Measurements from ENCODE around the gene ATXN1. TPM values are rescaled to one million over a fixed set of nuclear protein-coding genes. Genes with fewer than 3 reads are reported as not detected.
"Not testable (repeated sequence)": the region's sequence is repeated elsewhere in the genome, so short reads cannot be mapped to it uniquely, and the experiment has no call there.

Gene ATXN1
- total RNA-seq, 4 donors from 2014 or later = 48.7 to 166 (median 105) TPM

DNA sequence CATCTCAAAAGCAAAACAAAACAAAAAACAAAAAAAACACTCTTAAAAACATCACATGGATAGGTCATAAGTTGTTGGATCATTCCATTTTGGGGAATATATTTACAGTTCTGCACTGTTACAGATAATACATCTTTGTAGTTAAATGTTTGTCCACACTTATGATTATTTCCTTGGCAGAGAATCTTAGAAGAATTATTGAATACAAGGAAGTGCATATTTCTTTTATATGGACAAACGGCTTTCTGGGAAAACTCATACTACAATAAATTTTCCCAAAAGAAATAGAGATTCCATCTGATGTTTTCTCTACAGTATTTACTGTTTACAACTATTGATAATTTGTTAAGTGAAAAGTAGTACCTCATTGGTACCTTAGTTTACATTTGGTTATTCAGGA, 489.1 kb downstream of the ATXN1 start:
- Histone ChIP-seq H3K36me3 (no peaks in the 10 kb centered on the region), H3K9me3 (no peaks in the 10 kb centered on the region), H3K27ac (no peak overlapping the region), H3K4me1 (peaks cover 0 to 9% (median 1%) of the 10 kb centered on the region in 4 donors), H3K27me3 (no peaks in the 10 kb centered on the region), H3K4me3 (no peak overlapping the region)
- no peak for DNase-seq
- TF ChIP-seq, protein P1, sequence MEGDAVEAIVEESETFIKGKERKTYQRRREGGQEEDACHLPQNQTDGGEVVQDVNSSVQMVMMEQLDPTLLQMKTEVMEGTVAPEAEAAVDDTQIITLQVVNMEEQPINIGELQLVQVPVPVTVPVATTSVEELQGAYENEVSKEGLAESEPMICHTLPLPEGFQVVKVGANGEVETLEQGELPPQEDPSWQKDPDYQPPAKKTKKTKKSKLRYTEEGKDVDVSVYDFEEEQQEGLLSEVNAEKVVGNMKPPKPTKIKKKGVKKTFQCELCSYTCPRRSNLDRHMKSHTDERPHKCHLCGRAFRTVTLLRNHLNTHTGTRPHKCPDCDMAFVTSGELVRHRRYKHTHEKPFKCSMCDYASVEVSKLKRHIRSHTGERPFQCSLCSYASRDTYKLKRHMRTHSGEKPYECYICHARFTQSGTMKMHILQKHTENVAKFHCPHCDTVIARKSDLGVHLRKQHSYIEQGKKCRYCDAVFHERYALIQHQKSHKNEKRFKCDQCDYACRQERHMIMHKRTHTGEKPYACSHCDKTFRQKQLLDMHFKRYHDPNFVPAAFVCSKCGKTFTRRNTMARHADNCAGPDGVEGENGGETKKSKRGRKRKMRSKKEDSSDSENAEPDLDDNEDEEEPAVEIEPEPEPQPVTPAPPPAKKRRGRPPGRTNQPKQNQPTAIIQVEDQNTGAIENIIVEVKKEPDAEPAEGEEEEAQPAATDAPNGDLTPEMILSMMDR (IDR thresholded peaks at IDR 0.05) = no peak
- TF ChIP-seq POLR2A (IDR thresholded peaks at IDR 0.05) (no peak), POLR2AphosphoS5 (IDR thresholded peaks at IDR 0.05) (no peak), EP300 (IDR thresholded peaks at IDR 0.05; ENCODE audit: low read depth) (no peak)
- intact Hi-C loops (cut with DNase I; ENCODE audit: low total_unique reads) (no loop called here), in situ Hi-C loops (cut with MboI; ENCODE audit: low pct_ligation_motif_present in 1 of 4, low pct_unique_long_range_greater_than_20kb in 1 of 4, low sequenced_read_pairs in 3 of 4) (no loop called here)
- WGBS, 2 donors (ENCODE audit: low coverage in 1 of 2) = 42 to 50% methylated on average over 1 of the region's 1 CpG

DNA sequence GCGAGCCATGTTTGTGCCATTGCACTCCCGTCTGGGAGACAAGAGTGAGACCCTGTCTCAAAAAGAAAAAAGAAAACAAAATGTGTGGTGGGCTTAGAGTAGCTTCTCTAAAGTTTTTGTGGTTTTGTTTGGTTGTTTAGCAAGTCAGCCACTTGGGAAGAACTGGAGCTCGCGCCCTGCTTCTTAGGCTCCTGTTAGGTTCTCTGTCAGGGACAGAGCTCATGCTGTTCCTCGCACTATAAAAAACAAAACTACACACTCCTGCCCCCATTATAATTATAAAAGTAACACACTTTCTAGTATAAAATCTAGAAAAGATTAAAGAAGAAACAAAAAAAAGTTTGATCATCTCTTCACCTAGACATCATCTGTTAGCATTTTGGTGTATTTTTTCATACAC, 489.8 kb downstream of the ATXN1 start:
- Histone ChIP-seq H3K36me3 (no peaks in the 10 kb centered on the region), H3K27me3 (no peaks in the 10 kb centered on the region), H3K9me3 (no peaks in the 10 kb centered on the region), H3K27ac (no peak overlapping the region), H3K4me1 (peaks cover 0 to 4% (median 1%) of the 10 kb centered on the region in 4 donors), H3K4me3 (no peak overlapping the region)
- WGBS, 2 donors (ENCODE audit: low coverage in 1 of 2) = 93 to 99% methylated on average over 3 to 5 of the region's 5 CpGs
- intact Hi-C loops (cut with DNase I; ENCODE audit: low total_unique reads) = no loop called here
- no peak for DNase-seq
- TF ChIP-seq POLR2AphosphoS5 (IDR thresholded peaks at IDR 0.05) (no peak), EP300 (IDR thresholded peaks at IDR 0.05; ENCODE audit: low read depth) (no peak), POLR2A (IDR thresholded peaks at IDR 0.05) (no peak)
- TF ChIP-seq, protein P1 (IDR thresholded peaks at IDR 0.05) = no peak
- in situ Hi-C loops (cut with MboI; ENCODE audit: low pct_ligation_motif_present in 1 of 4, low pct_unique_long_range_greater_than_20kb in 1 of 4, low sequenced_read_pairs in 3 of 4) = no loop called here

DNA sequence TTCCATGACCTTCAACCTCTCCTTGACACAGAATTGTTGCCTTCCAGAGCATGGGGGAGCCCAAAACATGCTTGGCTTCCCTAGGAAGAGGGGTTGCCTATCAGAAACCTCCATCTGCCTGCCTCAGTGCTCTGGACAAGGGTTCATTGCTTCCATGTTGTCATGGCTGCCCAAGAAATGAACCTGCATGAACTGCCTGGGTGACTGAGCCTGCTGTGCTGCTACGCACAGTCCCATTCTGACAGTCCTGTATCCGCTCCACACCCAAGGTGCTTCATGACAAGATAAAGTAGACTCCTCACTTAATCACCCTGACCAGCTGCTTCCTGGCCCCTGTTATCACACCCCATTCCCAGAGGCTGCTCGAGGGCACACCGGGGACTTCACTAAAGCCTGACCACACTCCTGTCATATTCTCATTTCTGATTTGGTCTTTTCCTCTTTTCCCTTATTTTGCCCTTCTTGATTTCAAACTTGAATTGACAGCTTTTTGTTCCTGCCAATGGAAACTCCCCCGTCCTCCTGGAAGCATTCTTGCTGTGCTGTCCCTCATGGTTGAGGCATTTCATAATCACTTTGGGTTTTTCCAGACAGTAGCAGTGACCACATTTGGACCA, 491.0 kb downstream of the ATXN1 start:
- no peak overlapping the region for H3K27ac ChIP-seq

DNA sequence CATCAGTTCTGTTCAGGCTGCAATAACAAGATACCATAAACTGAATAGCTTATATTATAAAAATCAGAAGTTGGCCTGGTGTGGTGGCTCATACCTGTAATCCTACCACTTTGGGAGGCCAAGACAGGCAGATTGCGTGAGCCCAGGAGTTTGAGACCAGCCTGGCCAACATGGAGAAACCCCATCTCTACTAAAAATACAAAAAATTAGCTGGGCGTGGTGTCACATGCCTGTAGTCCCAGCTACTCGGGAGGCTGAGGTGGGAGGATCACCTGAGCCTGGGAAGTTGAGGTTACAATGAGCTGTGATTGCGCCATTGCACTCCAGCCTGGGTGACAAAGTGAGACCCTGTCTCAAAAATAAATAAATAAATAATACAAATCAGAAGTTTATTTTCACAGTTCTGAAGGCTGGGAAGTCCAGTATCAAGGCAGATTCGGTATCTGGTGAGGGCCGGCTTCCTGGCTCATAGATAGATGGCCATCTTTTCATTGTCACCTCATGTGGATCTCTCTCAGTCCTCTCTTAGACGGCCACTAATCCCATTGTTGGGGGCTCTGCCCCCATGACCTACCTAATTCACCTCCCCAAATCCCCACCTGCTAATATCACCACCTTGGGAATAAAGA, 491.7 kb downstream of the ATXN1 start:
- H3K27ac ChIP-seq; H3K9me3 ChIP-seq; H3K36me3 ChIP-seq; H3K4me1 ChIP-seq; DNase-seq; H3K27me3 ChIP-seq; H3K4me3 ChIP-seq; in situ Hi-C loops (cut with MboI; ENCODE audit: low pct_ligation_motif_present in 1 of 4, low pct_unique_long_range_greater_than_20kb in 1 of 4, low sequenced_read_pairs in 3 of 4); intact Hi-C loops (cut with DNase I; ENCODE audit: low total_unique reads): not testable (repeated sequence)
- WGBS, 2 donors (ENCODE audit: low coverage in 1 of 2) = 86% methylated on average over 7 of the region's 7 CpGs; no CpG with 5 or more reads in 1 of the 2 donors

More for the DNA sequence above, 491.0 kb downstream of the ATXN1 start:
- no peak overlapping the region for H3K4me3 ChIP-seq
- in situ Hi-C loops (cut with MboI; ENCODE audit: low pct_ligation_motif_present in 1 of 4, low pct_unique_long_range_greater_than_20kb in 1 of 4, low sequenced_read_pairs in 3 of 4) (no loop called here), intact Hi-C loops (cut with DNase I; ENCODE audit: low total_unique reads) (no loop called here)
- no peaks in the 10 kb centered on the region for H3K9me3 ChIP-seq
- H3K27me3 ChIP-seq = no peaks in the 10 kb centered on the region
- no peaks in the 10 kb centered on the region for H3K36me3 ChIP-seq
- DNase-seq = no peak
- H3K4me1 ChIP-seq = peaks cover 0 to 4% (median 1%) of the 10 kb centered on the region in 4 donors
- 92 to 100% methylated on average over 1 to 5 of the region's 5 CpGs for WGBS, 2 donors (ENCODE audit: low coverage in 1 of 2)
- TF ChIP-seq POLR2A (IDR thresholded peaks at IDR 0.05) (no peak), EP300 (IDR thresholded peaks at IDR 0.05; ENCODE audit: low read depth) (no peak), POLR2AphosphoS5 (IDR thresholded peaks at IDR 0.05) (no peak)
- TF ChIP-seq, protein P1 (IDR thresholded peaks at IDR 0.05) = no peak

Data from transverse colon (tissue), 4 donors.